Neural cell (in vitro differentiated cells): ENCODE data around the gene MYL6B. TPM values are rescaled to one million over a fixed set of nuclear protein-coding genes. Genes with fewer than 3 reads are reported as not detected.
A peak's percentile ranks its signal among the peaks of the same experiment; 100 is the strongest.

Source experiments
- H2AFZ ChIP-seq: fragments of 200-600, 300-800 bp; sonication (generic), shearing (Covaris generic); 2 replicates; pipeline ENCODE4 v1.6.0; 2014; ENCODE audit warnings: low read depth, mild to moderate bottlenecking, antibody characterized with exemption, low read length, moderate library complexity
- H3F3A ChIP-seq: fragments of 200-600 bp; shearing (Covaris generic); 2 replicates; pipeline ENCODE4 v1.6.1; 2016; ENCODE audit warnings: mild to moderate bottlenecking, moderate library complexity, mixed read lengths, antibody characterized with exemption, low read length; ENCODE audit not compliant: insufficient read depth, poor library complexity, severe bottlenecking
- H3K27ac ChIP-seq: fragments of 200-600, 300-800 bp; sonication (generic), shearing (Covaris generic); 2 replicates; pipeline ENCODE4 v1.5.1; 2014; ENCODE audit warnings: mild to moderate bottlenecking, low read length, moderate library complexity
- H3K27me3 ChIP-seq: fragments of 300-800, 200-600 bp; sonication (generic), shearing (Covaris generic); 2 replicates; pipeline ENCODE4 v1.6.0; 2014; ENCODE audit warnings: mild to moderate bottlenecking, low read depth, low read length, moderate library complexity; ENCODE audit not compliant: insufficient read depth
- H3K36me3 ChIP-seq: fragments of 300-800, 200-600 bp; sonication (generic), shearing (Covaris generic); 2 replicates; pipeline ENCODE4 v1.5.1; 2014; ENCODE audit warnings: mild to moderate bottlenecking, antibody characterized with exemption, low read length, moderate library complexity; ENCODE audit not compliant: insufficient read depth
- H3K4me2 ChIP-seq: fragments of 300-800, 200-600 bp; sonication (generic), shearing (Covaris generic); 2 replicates; pipeline ENCODE4 v1.6.0; 2014; ENCODE audit warnings: mild to moderate bottlenecking, low read length
- H3K4me3 ChIP-seq: fragments of 300-800, 200-600 bp; sonication (generic), shearing (Covaris generic); 2 replicates; pipeline ENCODE4 v1.5.1; 2014; ENCODE audit warnings: mild to moderate bottlenecking, low read length, moderate library complexity
- H3K79me2 ChIP-seq: fragments of 200-600 bp; shearing (Covaris generic); replicated peaks from 2 replicates; pipeline ENCODE4 v1.6.0; 2014; ENCODE audit warnings: mild to moderate bottlenecking, low read length, moderate library complexity; ENCODE audit not compliant: insufficient read depth
- H3K9ac ChIP-seq: fragments of 300-800, 200-600 bp; sonication (generic), shearing (Covaris generic); 2 replicates; pipeline ENCODE4 v1.6.1; 2016; ENCODE audit warnings: mild to moderate bottlenecking, low read length, mixed read lengths
- H3K9me2 ChIP-seq: fragments of 200-600 bp; shearing (Covaris generic); 2 replicates; pipeline ENCODE4 v1.6.1; 2016; ENCODE audit warnings: mild to moderate bottlenecking, low read length, mixed read lengths; ENCODE audit not compliant: insufficient read depth
- H3K9me3 ChIP-seq: fragments of 200-600, 300-800 bp; sonication (generic), shearing (Covaris generic); 2 replicates; pipeline ENCODE4 v1.6.1; 2016; ENCODE audit warnings: mild to moderate bottlenecking, mixed run types, low read length, moderate library complexity, mixed read lengths
- H4K20me1 ChIP-seq: fragments of 200-600 bp; shearing (Covaris generic); 2 replicates; pipeline ENCODE4 v1.6.1; 2016; ENCODE audit warnings: mild to moderate bottlenecking, mixed run types; ENCODE audit not compliant: insufficient read depth
- EP300 ChIP-seq: fragments of 450-650 bp; conservative IDR thresholded peaks from 2 replicates; pipeline ENCODE4 v1.6.1; 2014; ENCODE audit warnings: antibody characterized with exemption, mild to moderate bottlenecking, moderate library complexity; ENCODE audit not compliant: poor library complexity, severe bottlenecking
- EZH2 ChIP-seq: fragments of 200-600, 300-800 bp; shearing (Covaris generic), sonication (generic); IDR thresholded peaks from 2 replicates; pipeline ENCODE4 v1.6.1; 2014; ENCODE audit warnings: antibody characterized with exemption, low read length, borderline replicate concordance, mild to moderate bottlenecking; ENCODE audit not compliant: insufficient read depth, poor library complexity, severe bottlenecking
- MXI1 ChIP-seq: fragments of 450-650 bp; conservative IDR thresholded peaks from 2 replicates; pipeline ENCODE4 v1.6.1; 2014; ENCODE audit warnings: antibody characterized with exemption, mild to moderate bottlenecking; ENCODE audit not compliant: poor library complexity, severe bottlenecking
- POLR2AphosphoS5 ChIP-seq: IDR thresholded peaks from 2 replicates; pipeline ENCODE4 v1.6.1; 2012
- RAD21 ChIP-seq: fragments of 450-650 bp; conservative IDR thresholded peaks from 2 replicates; pipeline ENCODE4 v1.6.1; 2014; ENCODE audit warnings: antibody characterized with exemption, mild to moderate bottlenecking, moderate library complexity
- SMC3 ChIP-seq: fragments of 450-650 bp; conservative IDR thresholded peaks from 2 replicates; pipeline ENCODE4 v1.6.1; 2014; ENCODE audit warnings: antibody characterized with exemption, mild to moderate bottlenecking, moderate library complexity; ENCODE audit not compliant: poor library complexity
- TAF1 ChIP-seq: IDR thresholded peaks from 2 replicates; pipeline ENCODE4 v1.6.1; 2012; ENCODE audit warnings: low read depth
- polyA plus RNA-seq: library from polyadenylated mRNA; depleted of rRNA; stranded (reverse); fragments of >200 nt; gene quantifications from 2 replicates; pipeline ENCODE4 v1.2.3, GENCODE V29; 2014
- TF ChIP-seq, protein P1 (sequence below): fragments of 450-650 bp; IDR thresholded peaks from 2 replicates; pipeline ENCODE4 v1.5.1; 2014; ENCODE audit warnings: antibody characterized with exemption, mild to moderate bottlenecking, moderate library complexity; ENCODE audit not compliant: poor library complexity, severe bottlenecking
- TF ChIP-seq, protein P2 (sequence below): IDR thresholded peaks from 2 replicates; pipeline ENCODE4 v1.6.1; 2012; ENCODE audit warnings: borderline replicate concordance

The MYL6B gene
- polyA plus RNA-seq, 1 donor from 2014 or later: 376 TPM

DNA sequence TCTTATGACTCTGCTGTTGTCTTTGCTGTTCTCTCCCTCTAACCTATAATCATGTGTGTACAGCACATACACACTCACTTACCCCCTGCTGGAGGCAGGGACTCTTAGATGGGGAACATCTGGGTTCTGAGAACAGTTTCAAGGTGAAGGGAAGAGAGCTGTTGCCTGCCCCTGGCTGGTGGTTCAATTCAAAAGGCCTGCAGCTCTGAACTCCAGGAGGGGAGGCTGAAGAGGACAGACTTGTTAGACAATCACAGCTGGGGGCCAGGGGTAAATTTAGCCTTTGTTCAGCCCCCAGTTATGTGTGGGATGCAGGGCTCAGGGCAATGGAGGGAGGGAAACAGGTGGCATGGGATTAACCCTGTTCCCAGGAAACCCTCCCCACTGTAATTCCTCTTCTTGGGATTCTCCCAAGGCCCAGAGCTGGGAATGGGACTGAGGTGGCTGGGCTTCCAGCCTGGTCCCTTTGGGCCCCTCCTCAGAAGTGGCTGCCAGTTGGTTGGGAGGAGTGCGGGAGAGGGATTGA, 1.9 kb downstream of the MYL6B start:
- H3K4me2 ChIP-seq: no peak overlapping the region
- no peaks in the 10 kb centered on the region for H3K27me3 ChIP-seq
- no peak for TF ChIP-seq MXI1
- TF ChIP-seq, protein P1, sequence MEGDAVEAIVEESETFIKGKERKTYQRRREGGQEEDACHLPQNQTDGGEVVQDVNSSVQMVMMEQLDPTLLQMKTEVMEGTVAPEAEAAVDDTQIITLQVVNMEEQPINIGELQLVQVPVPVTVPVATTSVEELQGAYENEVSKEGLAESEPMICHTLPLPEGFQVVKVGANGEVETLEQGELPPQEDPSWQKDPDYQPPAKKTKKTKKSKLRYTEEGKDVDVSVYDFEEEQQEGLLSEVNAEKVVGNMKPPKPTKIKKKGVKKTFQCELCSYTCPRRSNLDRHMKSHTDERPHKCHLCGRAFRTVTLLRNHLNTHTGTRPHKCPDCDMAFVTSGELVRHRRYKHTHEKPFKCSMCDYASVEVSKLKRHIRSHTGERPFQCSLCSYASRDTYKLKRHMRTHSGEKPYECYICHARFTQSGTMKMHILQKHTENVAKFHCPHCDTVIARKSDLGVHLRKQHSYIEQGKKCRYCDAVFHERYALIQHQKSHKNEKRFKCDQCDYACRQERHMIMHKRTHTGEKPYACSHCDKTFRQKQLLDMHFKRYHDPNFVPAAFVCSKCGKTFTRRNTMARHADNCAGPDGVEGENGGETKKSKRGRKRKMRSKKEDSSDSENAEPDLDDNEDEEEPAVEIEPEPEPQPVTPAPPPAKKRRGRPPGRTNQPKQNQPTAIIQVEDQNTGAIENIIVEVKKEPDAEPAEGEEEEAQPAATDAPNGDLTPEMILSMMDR: no peak
- no peak for TF ChIP-seq EP300
- no peak for TF ChIP-seq EZH2
- TF ChIP-seq RAD21: no peak
- no peak for TF ChIP-seq SMC3
- TF ChIP-seq TAF1: no peak
- TF ChIP-seq POLR2AphosphoS5: no peak
- TF ChIP-seq, protein P2, sequence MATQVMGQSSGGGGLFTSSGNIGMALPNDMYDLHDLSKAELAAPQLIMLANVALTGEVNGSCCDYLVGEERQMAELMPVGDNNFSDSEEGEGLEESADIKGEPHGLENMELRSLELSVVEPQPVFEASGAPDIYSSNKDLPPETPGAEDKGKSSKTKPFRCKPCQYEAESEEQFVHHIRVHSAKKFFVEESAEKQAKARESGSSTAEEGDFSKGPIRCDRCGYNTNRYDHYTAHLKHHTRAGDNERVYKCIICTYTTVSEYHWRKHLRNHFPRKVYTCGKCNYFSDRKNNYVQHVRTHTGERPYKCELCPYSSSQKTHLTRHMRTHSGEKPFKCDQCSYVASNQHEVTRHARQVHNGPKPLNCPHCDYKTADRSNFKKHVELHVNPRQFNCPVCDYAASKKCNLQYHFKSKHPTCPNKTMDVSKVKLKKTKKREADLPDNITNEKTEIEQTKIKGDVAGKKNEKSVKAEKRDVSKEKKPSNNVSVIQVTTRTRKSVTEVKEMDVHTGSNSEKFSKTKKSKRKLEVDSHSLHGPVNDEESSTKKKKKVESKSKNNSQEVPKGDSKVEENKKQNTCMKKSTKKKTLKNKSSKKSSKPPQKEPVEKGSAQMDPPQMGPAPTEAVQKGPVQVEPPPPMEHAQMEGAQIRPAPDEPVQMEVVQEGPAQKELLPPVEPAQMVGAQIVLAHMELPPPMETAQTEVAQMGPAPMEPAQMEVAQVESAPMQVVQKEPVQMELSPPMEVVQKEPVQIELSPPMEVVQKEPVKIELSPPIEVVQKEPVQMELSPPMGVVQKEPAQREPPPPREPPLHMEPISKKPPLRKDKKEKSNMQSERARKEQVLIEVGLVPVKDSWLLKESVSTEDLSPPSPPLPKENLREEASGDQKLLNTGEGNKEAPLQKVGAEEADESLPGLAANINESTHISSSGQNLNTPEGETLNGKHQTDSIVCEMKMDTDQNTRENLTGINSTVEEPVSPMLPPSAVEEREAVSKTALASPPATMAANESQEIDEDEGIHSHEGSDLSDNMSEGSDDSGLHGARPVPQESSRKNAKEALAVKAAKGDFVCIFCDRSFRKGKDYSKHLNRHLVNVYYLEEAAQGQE: no peak
- H3K27ac ChIP-seq: no peak overlapping the region
- H3F3A ChIP-seq: peaks cover 3% of the 10 kb centered on the region
- H3K9me2 ChIP-seq: no peaks in the 10 kb centered on the region
- peaks cover under 1% of the 10 kb centered on the region for H3K36me3 ChIP-seq
- peaks cover 25% of the 10 kb centered on the region for H3K79me2 ChIP-seq
- no peaks in the 10 kb centered on the region for H4K20me1 ChIP-seq
- H3K9ac ChIP-seq: peak overlapping the region; percentile 16
- no peak overlapping the region for H2AFZ ChIP-seq
- H3K9me3 ChIP-seq: no peaks in the 10 kb centered on the region
- H3K4me3 ChIP-seq: peak overlapping the region; percentile 73

DNA sequence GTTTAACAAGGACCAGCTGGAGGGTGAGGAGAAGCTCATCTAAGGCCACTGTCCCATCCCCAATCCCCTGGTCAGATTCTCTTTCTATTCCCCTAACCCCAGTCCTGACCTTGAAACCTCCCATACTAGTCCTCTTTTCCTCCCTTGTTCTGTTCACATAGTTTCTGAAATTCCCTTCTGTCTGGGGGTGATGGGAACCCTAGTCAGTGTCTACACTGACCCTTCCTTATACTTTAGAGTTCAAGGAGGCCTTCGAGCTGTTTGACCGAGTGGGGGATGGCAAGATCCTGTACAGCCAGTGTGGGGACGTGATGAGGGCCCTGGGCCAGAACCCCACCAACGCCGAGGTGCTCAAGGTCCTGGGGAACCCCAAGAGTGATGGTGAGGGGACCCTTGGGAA, 2.4 kb downstream of the MYL6B start:
- no peak overlapping the region for H2AFZ ChIP-seq
- no peak overlapping the region for H3K27ac ChIP-seq
- no peaks in the 10 kb centered on the region for H3K9me2 ChIP-seq
- H3F3A ChIP-seq: peaks cover 3% of the 10 kb centered on the region
- H3K79me2 ChIP-seq: peaks cover 30% of the 10 kb centered on the region
- H3K9me3 ChIP-seq: no peaks in the 10 kb centered on the region
- no peak overlapping the region for H3K9ac ChIP-seq
- peaks cover 6% of the 10 kb centered on the region for H3K36me3 ChIP-seq
- no peaks in the 10 kb centered on the region for H3K27me3 ChIP-seq
- TF ChIP-seq TAF1 (no peak), SMC3 (no peak), EZH2 (no peak), RAD21 (no peak), MXI1 (no peak)
- TF ChIP-seq, protein P2: no peak
- TF ChIP-seq, protein P1: no peak
- no peak overlapping the region for H3K4me2 ChIP-seq
- no peaks in the 10 kb centered on the region for H4K20me1 ChIP-seq
- no peak overlapping the region for H3K4me3 ChIP-seq
